Right ventricle myocardium superior (tissue), 1 donor: Measurements from ENCODE around the gene FAM162A. TPM values are rescaled to one million over a fixed set of nuclear protein-coding genes. Genes with fewer than 3 reads are reported as not detected.

Experiments used
- total RNA-seq: library from RNA; stranded (reverse); fragmentation: NEBNext Ultra II Directional; extraction: Animal tissue kit (Norgen Biotek cat#: 25700); gene quantifications from one replicate; pipeline ENCODE4 v1.2.1, GENCODE V29; 2021
- donor health status: DM: no; HTN: yes; CAD: no; lungs with severe emphysema.

The FAM162A gene
- total RNA-seq, 1 donor from 2014 or later: 144 TPM

Other genes starting within 250 kb of the FAM162A start
- gene CASR, start 200.5 kb upstream of the FAM162A start, total RNA-seq: not detected
- gene CSTA, start 58.9 kb upstream of the FAM162A start, total RNA-seq: 0.73 TPM
- gene MIX23, start 951 bp upstream of the FAM162A start, total RNA-seq: 25.0 TPM
- gene WDR5B, start 31.9 kb downstream of the FAM162A start, total RNA-seq: 2.4 TPM
- 73.0 TPM for gene KPNA1, start 130.8 kb downstream of the FAM162A start, total RNA-seq
- gene PARP9, start 180.1 kb downstream of the FAM162A start, total RNA-seq: 10.0 TPM
- 10.2 TPM for gene DTX3L, start 180.2 kb downstream of the FAM162A start, total RNA-seq
- gene PARP15, start 193.5 kb downstream of the FAM162A start, total RNA-seq: 0.40 TPM